ENCODE data around the gene OR2S2.
"Not testable (repeated sequence)": the region's sequence is repeated elsewhere in the genome, so short reads cannot be mapped to it uniquely, and the experiment has no call there.

Gene OR2S2

DNA sequence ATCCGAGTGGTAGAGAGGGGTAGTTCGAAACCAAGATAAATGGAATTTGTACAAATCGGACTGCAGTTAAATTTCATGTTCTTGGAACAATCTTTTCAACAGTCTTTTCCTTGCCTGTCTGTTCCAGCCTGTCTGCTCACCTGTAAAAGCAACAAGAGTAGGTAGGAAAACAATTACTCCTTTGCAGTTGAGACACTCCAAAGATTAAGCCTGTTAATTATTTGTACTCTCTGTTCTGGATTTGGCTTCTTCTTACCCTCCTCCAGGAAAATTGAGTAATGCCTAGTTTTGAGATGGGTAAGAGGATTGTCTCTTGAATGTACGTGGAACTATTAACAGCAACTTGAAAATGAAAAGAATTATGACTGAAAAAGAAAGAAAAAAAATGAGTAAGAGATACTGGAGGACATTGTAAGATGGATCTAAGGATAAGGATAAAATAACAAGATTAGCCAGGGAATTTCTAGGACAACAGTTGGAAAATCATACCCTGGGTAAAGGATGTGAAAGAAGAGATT, 24.3 kb downstream of the OR2S2 start:
- no peak for DNase-seq (ENCODE audit: low read depth)

DNA sequence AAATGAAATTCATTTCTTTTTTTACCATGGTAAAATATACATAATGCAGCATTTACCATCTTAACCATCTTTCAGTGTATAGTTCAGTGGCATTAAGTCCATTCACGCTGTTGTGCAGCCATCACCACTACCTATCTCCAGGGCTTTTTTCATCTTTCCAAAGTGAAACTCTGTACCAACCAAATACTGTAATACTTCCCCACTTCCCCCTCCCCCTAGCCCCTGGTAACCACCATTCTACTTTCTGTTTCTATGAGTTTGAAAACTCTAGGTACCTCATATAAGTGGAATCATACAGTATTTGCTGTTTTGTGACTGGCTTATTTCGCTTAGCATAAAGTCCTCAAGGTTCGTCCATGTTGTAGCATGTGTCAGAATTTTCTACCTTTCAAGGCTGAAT, 25.2 kb downstream of the OR2S2 start:
- no peak for DNase-seq (ENCODE audit: low read depth)

GRCh38 chr9:35930989-35931388, 27.0 kb downstream of the OR2S2 start:
- no peak for DNase-seq (ENCODE audit: low read depth)

- DNase-seq (ENCODE audit: low read depth), result no peak
These were observed 27.4 kb downstream of the OR2S2 start for GRCh38 chr9:35930521-35930920.

DNA sequence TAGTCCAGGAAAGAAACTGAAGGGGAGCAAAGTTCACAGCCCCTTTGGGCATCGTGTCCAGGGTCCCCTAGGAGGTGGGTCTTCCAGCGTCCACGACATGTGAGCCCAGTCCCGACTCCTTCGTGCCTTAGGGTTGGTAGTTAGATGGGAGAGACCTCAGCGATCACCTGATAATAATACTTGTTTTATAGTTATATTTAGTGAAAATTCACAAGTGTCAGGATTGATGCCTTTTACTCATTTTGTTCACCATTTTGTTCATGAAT, 28.6 kb downstream of the OR2S2 start:
- DNase-seq (ENCODE audit: low read depth), result no peak

GRCh38 chr9:35928591-35929452, 29.1 kb downstream of the OR2S2 start:
- DNase-seq (ENCODE audit: low read depth), result no peak

- DNase-seq (ENCODE audit: low read depth), result no peak
These were observed 33.8 kb downstream of the OR2S2 start for GRCh38 chr9:35923927-35924763.

- DNase-seq (ENCODE audit: low read depth), result no peak
These were observed 34.4 kb downstream of the OR2S2 start for GRCh38 chr9:35923598-35923926.

- DNase-seq (ENCODE audit: low read depth), result no peak
These were observed 37.8 kb downstream of the OR2S2 start for GRCh38 chr9:35920051-35920620.

DNA sequence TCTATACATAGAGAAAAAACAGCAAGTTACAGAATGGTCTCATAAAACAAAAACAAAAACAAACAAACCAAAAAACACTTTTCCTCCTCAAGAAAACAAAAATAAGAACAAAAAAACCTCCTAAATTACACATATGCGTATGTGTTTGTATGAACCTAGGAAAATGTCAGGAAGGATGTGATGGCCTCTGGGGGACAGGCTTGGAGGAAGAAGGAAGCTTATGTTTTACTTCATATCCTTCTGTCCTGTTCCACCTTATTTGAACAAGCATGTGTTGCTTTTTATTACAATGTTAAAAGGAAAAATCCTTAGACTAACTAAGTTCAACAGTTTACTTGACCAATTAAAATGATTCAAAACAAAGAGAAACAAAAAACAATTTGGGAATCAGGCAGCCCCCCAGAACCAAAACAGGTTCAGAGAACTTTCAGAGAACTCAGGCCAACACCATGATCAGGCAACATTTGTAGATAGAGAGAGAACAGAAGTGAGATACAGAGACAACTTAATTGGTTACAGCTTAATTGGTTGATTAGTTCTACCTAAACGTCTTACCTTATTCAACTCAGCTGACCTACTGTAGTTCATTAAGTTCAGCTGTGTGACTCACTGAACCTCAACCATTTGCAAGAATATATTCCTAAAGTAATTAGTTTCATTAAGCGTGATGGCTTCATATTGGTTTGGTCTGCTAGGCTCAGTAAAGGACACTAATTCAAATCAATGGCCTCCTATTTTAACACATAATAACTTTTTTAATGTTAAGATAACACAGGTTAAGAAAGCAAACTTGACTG, 38.5 kb downstream of the OR2S2 start:
- no peak for DNase-seq (ENCODE audit: low read depth)

GRCh38 chr9:35918780-35919179, 39.2 kb downstream of the OR2S2 start:
- no peak for DNase-seq (ENCODE audit: low read depth)

- no peak for DNase-seq (ENCODE audit: low read depth)
These were observed 40.7 kb downstream of the OR2S2 start for GRCh38 chr9:35917261-35917660.

- DNase-seq (ENCODE audit: low read depth), result no peak
These were observed 42.2 kb downstream of the OR2S2 start for GRCh38 chr9:35915681-35916294.

GRCh38 chr9:35914301-35914807, 43.6 kb downstream of the OR2S2 start:
- no peak for DNase-seq (ENCODE audit: low read depth)

- DNase-seq (ENCODE audit: low read depth), result not testable (repeated sequence)
These were observed 44.5 kb downstream of the OR2S2 start for GRCh38 chr9:35913429-35913828.

DNA sequence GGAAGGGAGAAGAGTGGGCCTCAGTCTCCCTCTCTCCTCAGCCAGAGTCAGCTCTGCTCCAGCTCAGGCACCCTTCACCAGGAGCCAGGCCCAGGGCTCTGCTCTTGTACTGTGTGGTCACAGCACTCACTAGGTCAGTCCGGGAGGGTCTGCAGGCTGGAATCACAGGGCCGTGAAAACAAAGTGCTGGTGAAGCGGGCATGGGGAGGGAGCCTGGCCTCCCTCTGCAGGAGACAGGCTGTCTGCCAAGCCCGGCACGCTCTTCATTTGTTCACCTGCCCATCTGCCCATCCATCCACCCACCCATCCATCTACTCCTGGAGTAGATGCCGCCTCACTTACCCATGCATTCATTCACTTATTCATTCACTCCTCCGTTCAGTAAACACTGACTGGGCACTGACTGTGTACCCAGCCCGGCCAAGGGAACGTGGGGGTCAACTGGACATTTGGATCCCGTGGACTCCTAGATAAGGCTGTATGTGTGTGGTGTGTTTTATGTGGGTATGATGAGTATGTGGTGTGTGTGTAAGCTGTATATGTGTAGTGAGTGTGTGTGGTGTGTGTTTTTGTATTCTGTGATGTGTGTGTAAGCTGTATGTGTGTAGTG, 45.1 kb downstream of the OR2S2 start:
- DNase-seq (ENCODE audit: low read depth), result no peak

GRCh38 chr9:35911690-35912089, 46.3 kb downstream of the OR2S2 start:
- no peak for DNase-seq (ENCODE audit: low read depth)

DNA sequence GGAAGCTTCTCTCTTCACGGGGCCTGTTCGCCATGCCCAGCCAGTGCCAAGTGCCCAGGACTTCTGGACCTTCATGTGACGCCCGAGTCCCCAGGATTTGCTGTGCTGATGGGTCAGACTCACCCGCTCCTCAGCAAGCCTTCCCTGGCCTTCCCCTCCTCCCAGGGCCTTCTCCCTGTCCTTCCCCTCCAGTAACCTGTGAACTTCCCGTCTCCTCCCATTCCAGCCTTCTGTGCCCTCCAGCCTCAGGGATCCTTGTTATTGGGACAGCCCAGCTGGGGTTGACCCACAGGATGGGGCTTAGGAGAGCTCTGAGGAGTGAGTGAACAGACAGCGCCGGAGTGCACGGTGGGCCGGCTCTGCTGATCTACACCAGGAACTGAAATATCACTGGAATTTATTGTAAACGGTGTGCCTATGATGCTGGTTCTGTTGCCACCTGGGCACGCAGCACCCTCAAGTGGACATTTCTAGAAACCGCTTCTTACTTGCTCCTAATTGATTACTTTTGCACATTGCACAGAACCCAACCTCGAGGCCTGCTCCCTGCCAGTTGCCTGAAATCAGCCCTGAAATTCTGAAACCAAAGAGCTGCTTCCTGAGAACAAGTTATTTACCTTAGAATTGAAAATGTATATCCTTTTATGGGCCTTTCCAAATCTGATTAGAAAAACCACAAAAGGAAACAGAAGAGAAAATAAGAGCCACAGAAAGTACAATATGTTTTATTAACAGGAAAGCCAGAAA, 47.2 kb downstream of the OR2S2 start:
- DNase-seq (ENCODE audit: low read depth), result no peak

DNA sequence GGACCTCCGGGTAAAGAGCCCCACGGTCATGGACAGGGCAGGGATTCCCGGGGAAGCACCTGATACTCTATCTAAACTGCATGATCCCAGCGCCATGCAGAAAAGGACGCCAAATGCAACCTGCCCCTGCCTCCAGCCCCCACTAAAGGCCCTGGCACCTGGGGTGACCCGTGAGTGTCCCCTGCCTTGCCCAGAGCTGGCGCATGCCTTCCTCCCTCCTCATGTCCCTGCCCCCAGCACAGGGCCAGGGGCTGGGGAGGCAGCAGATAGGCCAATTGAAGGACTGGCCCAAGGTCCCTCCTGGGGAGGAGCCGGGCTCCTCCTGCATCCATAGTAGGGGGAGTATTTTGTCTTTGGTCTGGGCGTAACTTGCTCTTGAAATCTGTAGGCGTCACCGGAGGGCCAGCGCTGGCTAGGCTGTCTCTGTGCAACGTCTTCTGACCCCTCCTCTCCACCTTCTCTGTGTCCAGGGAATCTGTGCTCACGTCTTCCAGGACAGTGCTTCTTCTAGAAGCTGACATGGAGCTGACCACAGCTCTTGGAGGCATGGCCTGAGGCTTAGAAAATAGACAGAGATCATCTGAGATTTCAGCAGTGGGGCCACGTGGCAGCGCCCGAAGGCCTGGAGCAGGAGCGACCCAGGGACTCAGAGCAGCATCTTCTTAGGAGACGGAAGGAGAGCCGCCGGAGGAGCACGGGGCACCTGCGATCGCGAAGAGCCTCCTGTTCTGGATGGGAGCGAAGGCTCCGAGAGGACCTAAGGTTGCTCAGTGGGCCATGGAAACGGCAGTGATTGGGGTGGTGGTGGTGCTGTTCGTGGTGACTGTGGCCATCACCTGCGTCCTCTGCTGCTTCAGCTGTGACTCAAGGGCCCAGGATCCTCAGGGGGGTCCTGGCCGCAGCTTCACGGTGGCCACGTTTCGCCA, 48.0 kb downstream of the OR2S2 start:
- DNase-seq (ENCODE audit: low read depth), result no peak
